Measurements from ENCODE around the gene SPTBN1. TPM values are rescaled to one million over a fixed set of nuclear protein-coding genes. Genes with fewer than 3 reads are reported as not detected.

Gene SPTBN1
- 111 TPM for polyA plus RNA-seq (2012; ENCODE audit: insufficient read depth, insufficient read length)

DNA sequence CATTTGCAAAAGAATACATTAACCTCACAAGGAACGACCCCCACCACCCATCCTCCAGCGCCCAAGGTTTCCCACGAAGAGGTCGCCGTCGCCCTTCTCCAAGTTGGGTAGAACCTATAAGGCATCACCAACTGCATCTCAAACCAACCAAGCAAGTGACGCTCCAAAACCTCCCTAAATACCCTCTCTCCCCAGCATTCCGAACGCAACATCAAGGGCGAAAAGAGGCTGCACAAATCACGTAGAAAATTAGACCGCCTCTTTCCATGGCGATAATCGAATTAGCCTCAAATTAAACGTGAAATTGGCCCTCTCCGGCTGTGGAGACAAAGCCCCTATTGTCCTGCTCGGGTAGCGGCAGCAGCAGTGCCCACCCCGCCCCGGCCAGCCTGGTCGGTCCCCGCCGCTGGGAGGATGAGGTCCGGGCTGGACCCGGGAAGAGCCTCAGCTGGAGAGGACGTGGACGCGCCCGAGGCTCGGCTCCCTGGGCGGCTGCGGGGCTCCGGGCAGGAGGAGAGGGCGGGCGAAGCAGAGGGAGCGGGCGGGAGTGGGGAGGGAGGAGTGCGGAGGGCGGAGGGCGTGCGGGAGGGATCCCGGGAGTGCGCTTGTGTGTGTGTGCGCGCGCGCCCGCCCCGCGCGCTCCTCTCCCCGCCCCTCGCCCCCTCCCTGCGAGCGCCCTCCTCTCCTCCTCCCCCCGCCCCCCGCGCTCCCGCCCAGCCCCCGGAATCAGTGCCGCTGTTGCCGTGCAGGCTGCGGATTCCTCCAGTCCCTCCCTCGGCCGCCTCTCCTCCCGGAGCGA lies at the start of gene SPTBN1:
TSS of gene SPTBN1 (plus strand) at position 765 of the 799 bp plus-strand sequence. CDS start 70,092 bp downstream, outside the sequence.
- H3K4me3 ChIP-seq (ENCODE audit: low read length): peak within 1 kb of the TSS; percentile 62
- DNase-seq (ENCODE audit: low read depth, low spot score): peak; percentile 53

- no peak for DNase-seq (ENCODE audit: low read depth, low spot score)
- H3K4me3 ChIP-seq (ENCODE audit: low read length): no peak overlapping the region
Observed at GRCh38 chr2:54407693-54408092, 48.4 kb upstream of the SPTBN1 start.

DNA sequence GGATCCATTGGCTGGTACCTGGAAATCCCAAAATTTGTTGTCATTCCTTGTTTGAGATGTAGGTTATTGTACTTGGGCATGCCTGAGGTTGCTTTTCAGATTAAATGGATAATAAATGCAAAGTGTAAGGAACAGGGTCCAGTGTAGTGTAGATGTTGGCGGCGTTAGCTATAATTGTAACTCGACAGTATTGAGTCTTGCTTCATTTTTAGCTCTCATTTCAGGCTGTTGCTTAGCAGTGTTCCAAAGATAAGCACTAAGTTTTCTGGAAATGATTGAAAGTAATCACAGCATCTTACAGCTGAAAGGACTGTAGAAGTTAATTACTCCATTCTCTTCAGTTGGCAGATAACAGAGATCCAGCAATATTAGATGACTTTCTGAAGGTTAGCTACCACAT lies 47.8 kb upstream of the SPTBN1 start:
- no peak overlapping the region for H3K4me3 ChIP-seq (ENCODE audit: low read length)
- no peak for DNase-seq (ENCODE audit: low read depth, low spot score)

DNA sequence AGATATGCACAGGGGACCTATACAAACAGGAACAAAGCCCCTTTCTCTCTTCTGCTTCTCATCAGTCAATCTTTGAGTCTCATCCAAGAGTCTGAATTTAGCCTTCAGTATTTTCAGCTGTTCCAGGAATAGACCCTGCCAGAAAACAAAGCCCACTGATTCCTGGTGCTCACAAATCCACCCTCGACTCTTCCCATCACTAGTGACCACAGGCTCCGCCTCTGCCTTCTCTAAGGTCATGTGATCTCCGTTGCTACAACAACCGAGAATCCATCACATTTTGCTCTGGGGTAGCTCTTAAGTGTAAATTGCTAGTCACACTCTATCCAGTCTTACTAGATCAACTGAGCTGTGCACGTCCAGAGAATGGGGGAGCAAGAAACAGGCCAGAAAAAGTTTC lies 46.4 kb upstream of the SPTBN1 start:
- no peak overlapping the region for H3K4me3 ChIP-seq (ENCODE audit: low read length)
- no peak for DNase-seq (ENCODE audit: low read depth, low spot score)

DNA sequence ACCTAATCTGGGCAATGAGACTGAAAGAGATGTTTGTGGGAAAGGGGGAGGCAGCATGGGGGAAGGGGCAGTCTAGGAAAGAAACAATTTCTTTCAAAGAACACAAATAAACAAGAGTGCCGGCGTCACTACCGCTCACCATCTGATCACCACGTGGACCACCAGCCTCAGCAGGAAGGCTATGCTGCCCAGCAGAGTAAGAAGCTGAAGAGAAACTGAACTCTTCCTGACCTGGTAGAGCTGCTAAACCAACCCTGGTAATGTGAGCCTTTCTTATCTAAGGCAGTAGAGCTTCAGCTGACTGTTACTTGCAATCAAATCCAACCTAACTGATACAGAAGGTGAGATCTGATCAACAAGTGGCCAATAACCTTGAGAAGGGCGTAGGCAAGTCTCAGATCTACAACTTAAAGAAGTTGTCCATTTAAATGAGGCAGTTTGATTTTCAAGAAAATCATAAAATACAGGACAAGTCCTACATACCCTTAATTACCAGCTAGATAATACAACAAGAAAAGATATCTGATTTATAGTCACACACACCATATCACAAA lies 44.2 kb upstream of the SPTBN1 start:
- no peak overlapping the region for H3K4me3 ChIP-seq (ENCODE audit: low read length)
- DNase-seq (ENCODE audit: low read depth, low spot score): no peak

DNA sequence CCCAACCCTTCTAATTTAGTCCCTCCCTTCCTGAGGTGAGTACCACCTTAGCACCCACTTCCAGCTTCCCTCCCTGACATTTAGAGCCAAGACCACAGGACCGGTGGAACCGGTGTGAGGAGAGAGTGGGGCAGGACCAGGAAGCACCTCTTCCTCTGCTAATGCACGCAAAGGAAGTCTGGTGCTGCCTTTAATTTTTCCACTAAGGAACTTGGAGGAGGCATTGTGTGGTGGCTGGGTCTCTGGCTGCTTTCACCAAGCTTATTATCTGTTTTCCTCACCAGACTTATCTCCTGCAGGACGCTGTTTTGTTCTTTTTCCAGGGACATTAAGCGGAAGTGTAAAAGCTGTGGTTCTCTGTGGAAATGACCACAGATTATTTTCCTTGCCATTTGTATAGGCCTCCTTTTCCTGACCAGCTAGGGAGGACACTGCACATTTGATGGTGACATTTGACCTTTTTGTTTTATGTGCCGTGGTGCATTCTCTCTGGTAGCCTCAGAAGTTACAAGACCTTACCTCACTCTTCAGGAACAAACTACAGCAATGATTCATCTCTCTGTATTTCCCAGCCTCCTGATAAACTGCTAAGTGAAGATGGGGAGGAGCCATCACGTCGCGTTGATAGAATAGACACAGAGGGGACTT lies 39.8 kb upstream of the SPTBN1 start:
- no peak for DNase-seq (ENCODE audit: low read depth, low spot score)
- H3K4me3 ChIP-seq (ENCODE audit: low read length): no peak overlapping the region

- no peak overlapping the region for H3K4me3 ChIP-seq (ENCODE audit: low read length)
- DNase-seq (ENCODE audit: low read depth, low spot score): no peak
Observed at GRCh38 chr2:54416938-54417337, 39.2 kb upstream of the SPTBN1 start.

- DNase-seq (ENCODE audit: low read depth, low spot score): no peak
- no peak overlapping the region for H3K4me3 ChIP-seq (ENCODE audit: low read length)
Observed at GRCh38 chr2:54417577-54417976, 38.5 kb upstream of the SPTBN1 start.

DNA sequence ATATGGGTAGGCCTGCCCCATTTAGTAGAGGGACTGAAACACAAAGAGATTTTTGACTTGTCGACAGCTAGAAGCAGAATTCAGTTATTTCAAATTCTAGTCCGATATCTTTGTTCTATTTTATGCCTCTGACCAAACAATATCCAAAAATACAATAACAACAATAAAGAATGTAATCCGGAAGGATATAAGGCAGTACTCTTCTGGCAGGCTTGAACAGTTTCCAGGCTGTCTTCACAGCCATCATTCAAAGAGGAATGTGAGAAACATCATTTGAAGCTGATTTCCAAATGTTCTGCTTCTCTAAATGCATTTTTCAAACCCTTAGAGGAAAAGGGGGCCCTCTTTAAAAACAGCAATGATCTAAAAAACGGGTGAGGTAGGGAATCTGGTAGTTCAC lies 36.7 kb upstream of the SPTBN1 start:
- no peak for DNase-seq (ENCODE audit: low read depth, low spot score)

GRCh38 chr2:54419855-54420523 lies 36.1 kb upstream of the SPTBN1 start:
- no peak for DNase-seq (ENCODE audit: low read depth, low spot score)
- no peak overlapping the region for H3K4me3 ChIP-seq (ENCODE audit: low read length)

More for the DNA sequence above, 36.7 kb upstream of the SPTBN1 start:
- no peak overlapping the region for H3K4me3 ChIP-seq (ENCODE audit: low read length)

DNA sequence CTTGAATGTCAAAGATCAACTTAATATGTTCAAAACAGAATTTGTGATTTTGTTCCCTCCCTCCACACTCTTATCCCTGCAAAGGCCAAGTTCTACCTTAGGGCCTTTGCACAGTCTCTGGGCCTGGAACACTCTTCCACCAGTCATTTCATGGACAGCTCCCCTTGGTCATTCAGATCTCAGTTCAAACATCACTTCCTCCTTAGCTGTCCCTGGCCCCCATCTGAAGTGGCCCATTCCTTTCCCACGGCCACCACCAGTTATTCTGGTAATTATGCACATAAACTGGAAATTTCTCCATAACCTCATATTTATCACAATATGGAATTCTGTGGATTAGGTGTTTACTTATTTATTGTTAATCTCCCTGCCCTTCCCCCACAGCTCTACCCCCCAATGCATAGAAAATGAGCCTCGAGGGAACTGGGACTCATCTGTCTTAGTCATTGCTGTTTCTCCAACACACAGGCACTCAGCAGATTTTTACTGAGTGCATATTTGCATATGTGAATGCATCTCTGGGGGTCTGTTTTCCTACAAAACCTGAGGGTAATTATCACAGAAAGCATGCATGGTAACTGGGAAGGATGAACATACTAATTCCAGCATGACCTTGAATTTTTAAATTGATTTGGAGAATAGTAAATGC lies 35.5 kb upstream of the SPTBN1 start:
- H3K4me3 ChIP-seq (ENCODE audit: low read length): no peak overlapping the region
- no peak for DNase-seq (ENCODE audit: low read depth, low spot score)

GRCh38 chr2:54422072-54422581 lies 34.0 kb upstream of the SPTBN1 start:
- H3K4me3 ChIP-seq (ENCODE audit: low read length): no peak overlapping the region
- DNase-seq (ENCODE audit: low read depth, low spot score): no peak

GRCh38 chr2:54423213-54423612 lies 32.9 kb upstream of the SPTBN1 start:
- no peak for DNase-seq (ENCODE audit: low read depth, low spot score)
- H3K4me3 ChIP-seq (ENCODE audit: low read length): no peak overlapping the region

GRCh38 chr2:54424555-54425163 lies 31.5 kb upstream of the SPTBN1 start:
- H3K4me3 ChIP-seq (ENCODE audit: low read length): no peak overlapping the region
- no peak for DNase-seq (ENCODE audit: low read depth, low spot score)

DNA sequence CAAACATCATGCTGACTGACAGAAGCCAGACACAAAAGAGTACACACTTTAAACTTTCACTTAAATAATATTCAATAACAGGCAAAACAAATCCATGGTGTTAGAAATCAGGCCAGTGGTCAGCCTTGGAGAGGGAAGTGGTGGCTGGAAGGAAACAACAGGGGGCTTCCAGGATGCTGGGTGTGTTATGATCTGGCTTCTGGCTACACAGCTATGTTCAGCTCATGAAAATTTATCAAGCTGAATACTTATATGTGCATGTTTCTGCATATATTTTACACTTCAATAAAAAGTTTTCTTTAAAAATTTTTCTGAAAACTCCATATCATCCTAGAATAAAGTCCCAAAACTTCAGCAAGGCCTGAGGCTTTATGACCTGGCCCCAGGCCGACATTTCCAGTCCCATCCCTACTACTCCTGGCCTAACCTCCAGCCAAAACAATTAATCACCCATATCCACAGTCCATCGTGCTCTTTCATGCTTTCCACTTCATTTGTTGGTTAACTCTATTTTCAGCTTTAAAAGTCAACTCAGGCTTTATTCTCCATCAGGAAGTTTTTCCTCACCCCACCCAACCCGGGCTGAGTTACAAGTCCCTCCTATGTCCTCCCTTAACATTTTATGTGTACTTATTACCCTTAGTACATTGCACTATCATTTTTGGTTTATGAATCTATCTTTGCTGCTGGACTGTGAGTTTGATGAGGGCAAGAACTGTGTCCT lies 27.9 kb upstream of the SPTBN1 start:
- no peak for DNase-seq (ENCODE audit: low read depth, low spot score)
- no peak overlapping the region for H3K4me3 ChIP-seq (ENCODE audit: low read length)

DNA sequence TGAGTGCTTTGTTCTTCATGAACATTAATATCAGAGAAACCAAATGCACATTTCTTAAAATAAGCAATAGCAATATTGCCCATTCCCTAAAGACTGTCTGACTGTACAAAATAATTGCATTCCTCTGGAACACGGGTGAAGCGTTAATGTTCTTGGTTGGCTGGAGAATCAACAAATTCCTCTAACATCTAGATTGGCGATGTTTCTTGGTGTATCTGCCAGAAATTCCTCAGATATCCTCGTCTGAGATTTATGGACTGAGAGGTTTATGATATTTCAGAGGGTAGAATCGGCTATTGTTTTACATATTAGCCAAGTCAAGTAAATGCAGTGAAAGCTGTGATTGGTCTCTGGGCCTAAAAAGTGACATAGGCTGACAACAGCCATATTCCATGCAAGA lies 27.1 kb upstream of the SPTBN1 start:
- DNase-seq (ENCODE audit: low read depth, low spot score): no peak
- H3K4me3 ChIP-seq (ENCODE audit: low read length): no peak overlapping the region

- DNase-seq (ENCODE audit: low read depth, low spot score): no peak
- H3K4me3 ChIP-seq (ENCODE audit: low read length): no peak overlapping the region
Observed at GRCh38 chr2:54429811-54430551, 26.1 kb upstream of the SPTBN1 start.

Data from Jurkat, Clone E6-1 (cell line).